ENCODE results near the gene TOM1L2. TPM values are rescaled to one million over a fixed set of nuclear protein-coding genes. Genes with fewer than 3 reads are reported as not detected.

TOM1L2 gene
- total RNA-seq, 1 donor from 2014 or later, result 4.3 TPM

DNA sequence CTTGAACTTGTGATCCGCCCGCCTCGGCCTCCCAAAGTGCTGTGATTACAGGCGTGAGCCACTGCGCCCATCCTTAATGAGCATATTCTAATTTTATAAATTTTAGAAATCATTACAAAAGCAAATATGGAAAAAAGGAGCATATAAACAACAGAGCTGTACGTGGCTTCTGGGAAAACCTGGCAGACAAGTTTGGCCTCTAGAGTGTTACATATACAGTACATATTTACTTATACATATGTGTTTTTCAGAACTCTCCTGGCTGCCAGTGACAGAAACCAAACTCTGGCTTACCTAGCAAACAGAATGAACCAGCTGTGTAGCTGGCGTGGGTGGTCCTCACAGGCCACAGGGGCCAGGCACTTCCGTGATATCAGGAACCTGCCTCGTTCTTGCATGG, 10.6 kb upstream of the TOM1L2 start:
- peaks cover 4% of the 10 kb centered on the region for H3K27me3 Mint-ChIP-seq (ENCODE audit: insufficient read depth, low read depth)
- no peak overlapping the region for H3K27ac Mint-ChIP-seq
- Histone ChIP-seq H3K4me3 (no peak overlapping the region), H3K36me3 (no peaks in the 10 kb centered on the region), H2AFZ (replicated peaks) (no peak overlapping the region), H3K9ac (no peak overlapping the region), H3K27ac (no peak overlapping the region), H3F3A (ENCODE audit: low read depth) (no peaks in the 10 kb centered on the region), H4K20me1 (ENCODE audit: low read depth) (no peaks in the 10 kb centered on the region), H3K79me2 (ENCODE audit: low read depth) (no peaks in the 10 kb centered on the region), H3K4me1 (no peaks in the 10 kb centered on the region), H3K27me3 (no peaks in the 10 kb centered on the region), H3K4me2 (no peak overlapping the region), H3K9me3 (ENCODE audit: low read depth) (no peaks in the 10 kb centered on the region)
- H3K9me3 Mint-ChIP-seq, result no peaks in the 10 kb centered on the region
- DNase-seq (ENCODE audit: low spot score), result no peak
- H3K4me1 Mint-ChIP-seq, result no peaks in the 10 kb centered on the region
- TF ChIP-seq EZH2phosphoT487 (IDR thresholded peaks at IDR 0.05) (no peak), EZH2 (IDR thresholded peaks at IDR 0.05) (no peak)
- TF ChIP-seq, protein P1, sequence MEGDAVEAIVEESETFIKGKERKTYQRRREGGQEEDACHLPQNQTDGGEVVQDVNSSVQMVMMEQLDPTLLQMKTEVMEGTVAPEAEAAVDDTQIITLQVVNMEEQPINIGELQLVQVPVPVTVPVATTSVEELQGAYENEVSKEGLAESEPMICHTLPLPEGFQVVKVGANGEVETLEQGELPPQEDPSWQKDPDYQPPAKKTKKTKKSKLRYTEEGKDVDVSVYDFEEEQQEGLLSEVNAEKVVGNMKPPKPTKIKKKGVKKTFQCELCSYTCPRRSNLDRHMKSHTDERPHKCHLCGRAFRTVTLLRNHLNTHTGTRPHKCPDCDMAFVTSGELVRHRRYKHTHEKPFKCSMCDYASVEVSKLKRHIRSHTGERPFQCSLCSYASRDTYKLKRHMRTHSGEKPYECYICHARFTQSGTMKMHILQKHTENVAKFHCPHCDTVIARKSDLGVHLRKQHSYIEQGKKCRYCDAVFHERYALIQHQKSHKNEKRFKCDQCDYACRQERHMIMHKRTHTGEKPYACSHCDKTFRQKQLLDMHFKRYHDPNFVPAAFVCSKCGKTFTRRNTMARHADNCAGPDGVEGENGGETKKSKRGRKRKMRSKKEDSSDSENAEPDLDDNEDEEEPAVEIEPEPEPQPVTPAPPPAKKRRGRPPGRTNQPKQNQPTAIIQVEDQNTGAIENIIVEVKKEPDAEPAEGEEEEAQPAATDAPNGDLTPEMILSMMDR (IDR thresholded peaks at IDR 0.05), result no peak
- no peak overlapping the region for H3K4me3 Mint-ChIP-seq
- no peaks in the 10 kb centered on the region for H3K36me3 Mint-ChIP-seq

DNA sequence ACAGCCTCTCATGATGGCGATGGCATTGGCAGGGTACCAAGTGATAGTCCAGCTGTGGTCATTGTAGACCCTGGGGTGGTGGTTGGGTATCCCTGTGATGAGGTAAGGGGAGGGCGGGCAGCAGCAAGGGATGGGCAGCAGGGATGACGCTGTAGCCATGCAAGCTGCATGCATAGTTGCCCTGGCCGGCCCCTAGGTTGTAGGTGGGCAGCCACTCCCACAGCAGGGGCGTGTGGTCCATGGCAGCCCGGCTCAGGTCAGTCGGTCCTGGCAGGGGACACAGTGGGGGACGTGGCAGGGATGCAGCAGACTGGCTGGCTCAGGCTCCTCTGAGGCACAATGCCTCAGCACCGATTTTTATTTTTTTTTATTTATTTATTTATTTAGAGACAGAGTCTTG, 9.1 kb upstream of the TOM1L2 start:
- no peak overlapping the region for H2AFZ ChIP-seq (replicated peaks)
- H4K20me1 ChIP-seq (ENCODE audit: low read depth), result no peaks in the 10 kb centered on the region
- no peak overlapping the region for H3K27ac Mint-ChIP-seq
- no peaks in the 10 kb centered on the region for H3F3A ChIP-seq (ENCODE audit: low read depth)
- no peaks in the 10 kb centered on the region for H3K4me1 ChIP-seq
- no peaks in the 10 kb centered on the region for H3K9me3 Mint-ChIP-seq
- no peak overlapping the region for H3K4me3 ChIP-seq
- TF ChIP-seq EZH2 (IDR thresholded peaks at IDR 0.05) (no peak), EZH2phosphoT487 (IDR thresholded peaks at IDR 0.05) (no peak)
- TF ChIP-seq, protein P1 (IDR thresholded peaks at IDR 0.05), result no peak
- H3K9me3 ChIP-seq (ENCODE audit: low read depth), result no peaks in the 10 kb centered on the region
- H3K36me3 ChIP-seq, result no peaks in the 10 kb centered on the region
- no peak for DNase-seq (ENCODE audit: low spot score)
- H3K27me3 Mint-ChIP-seq (ENCODE audit: insufficient read depth, low read depth), result peaks cover 4% of the 10 kb centered on the region
- H3K36me3 Mint-ChIP-seq, result no peaks in the 10 kb centered on the region
- no peak overlapping the region for H3K4me2 ChIP-seq
- H3K4me1 Mint-ChIP-seq, result no peaks in the 10 kb centered on the region
- no peak overlapping the region for H3K27ac ChIP-seq
- no peaks in the 10 kb centered on the region for H3K27me3 ChIP-seq
- H3K79me2 ChIP-seq (ENCODE audit: low read depth), result no peaks in the 10 kb centered on the region
- no peak overlapping the region for H3K4me3 Mint-ChIP-seq
- H3K9ac ChIP-seq, result no peak overlapping the region

DNA sequence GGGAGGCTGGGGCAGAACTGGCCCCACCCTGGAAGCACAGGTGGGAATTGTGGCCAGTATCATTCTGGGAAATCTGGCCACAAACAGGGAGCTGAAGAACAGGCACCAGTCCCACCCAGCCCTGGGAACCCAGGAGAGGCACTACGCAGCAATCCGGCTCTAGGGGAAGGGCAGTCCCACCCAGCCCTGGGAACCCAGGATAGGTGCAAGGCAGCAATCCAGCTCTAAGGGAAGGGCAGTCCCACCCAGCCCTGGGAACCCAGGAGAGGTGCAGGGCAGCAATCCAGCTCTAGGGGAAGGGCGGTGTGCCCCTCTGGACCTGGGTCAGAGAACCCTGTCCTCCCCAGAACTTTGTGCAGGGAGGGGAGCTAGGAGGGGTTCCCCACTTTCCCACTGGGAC, 7.6 kb upstream of the TOM1L2 start:
- Mint-ChIP-seq H3K27ac (no peak overlapping the region), H3K27me3 (ENCODE audit: insufficient read depth, low read depth) (peaks cover 4% of the 10 kb centered on the region), H3K4me1 (no peaks in the 10 kb centered on the region), H3K4me3 (no peak overlapping the region), H3K9me3 (no peaks in the 10 kb centered on the region), H3K36me3 (no peaks in the 10 kb centered on the region)
- no peak overlapping the region for H3K9ac ChIP-seq
- TF ChIP-seq, protein P1 (IDR thresholded peaks at IDR 0.05), result no peak
- no peak for TF ChIP-seq EZH2 (IDR thresholded peaks at IDR 0.05)
- TF ChIP-seq EZH2phosphoT487 (IDR thresholded peaks at IDR 0.05), result no peak
- H3K36me3 ChIP-seq, result no peaks in the 10 kb centered on the region
- no peaks in the 10 kb centered on the region for H3K79me2 ChIP-seq (ENCODE audit: low read depth)
- no peak overlapping the region for H3K4me3 ChIP-seq
- no peaks in the 10 kb centered on the region for H3K27me3 ChIP-seq
- no peaks in the 10 kb centered on the region for H3F3A ChIP-seq (ENCODE audit: low read depth)
- H3K27ac ChIP-seq, result no peak overlapping the region
- no peaks in the 10 kb centered on the region for H3K4me1 ChIP-seq
- no peaks in the 10 kb centered on the region for H4K20me1 ChIP-seq (ENCODE audit: low read depth)
- no peak overlapping the region for H2AFZ ChIP-seq (replicated peaks)
- H3K9me3 ChIP-seq (ENCODE audit: low read depth), result no peaks in the 10 kb centered on the region
- H3K4me2 ChIP-seq, result no peak overlapping the region
- DNase-seq (ENCODE audit: low spot score), result no peak
